Ovary (tissue), 3 donors: Measurements from ENCODE around the gene STAT3.

ENCODE experiments used
- CTCF ChIP-seq, 3 donors: fragments of 450-650 bp in 2 of 3; fragments of 200-600 bp in 1 of 3; IDR thresholded peaks; one replicate each; pipeline versions ENCODE4 v1.5.1 to v1.8.0; 2016 to 2022; ENCODE audit warnings: antibody characterized with exemption in 3 of 3, mild to moderate bottlenecking in 1 of 3
- EP300 ChIP-seq: sonication (generic); formaldehyde crosslinking; IDR thresholded peaks from one replicate; pipeline ENCODE4 v1.6.1; 2017; ENCODE audit warnings: antibody characterized with exemption
- donor health status: DM: no; HTN: no; CAD: no.

- TF ChIP-seq CTCF (IDR thresholded peaks at IDR 0.05) (no peak), EP300 (no peak)
These were observed 47.5 kb downstream of the STAT3 start for GRCh38 chr17:42340691-42341127.
